EL (cell line): Measurements from ENCODE around the gene DSCAML1.
A peak's percentile ranks its signal among the peaks of the same experiment; 100 is the strongest.

Experiments
- DNase-seq: peaks from one replicate; pipeline ENCODE4 v3.0.0-alpha.2; 2016

The DSCAML1 gene

GRCh38 chr11:117830674-117831351, 33.8 kb upstream of the DSCAML1 start:
- no peak for DNase-seq

- DNase-seq = no peak
Observed at GRCh38 chr11:117830072-117830471, 33.1 kb upstream of the DSCAML1 start.

DNA sequence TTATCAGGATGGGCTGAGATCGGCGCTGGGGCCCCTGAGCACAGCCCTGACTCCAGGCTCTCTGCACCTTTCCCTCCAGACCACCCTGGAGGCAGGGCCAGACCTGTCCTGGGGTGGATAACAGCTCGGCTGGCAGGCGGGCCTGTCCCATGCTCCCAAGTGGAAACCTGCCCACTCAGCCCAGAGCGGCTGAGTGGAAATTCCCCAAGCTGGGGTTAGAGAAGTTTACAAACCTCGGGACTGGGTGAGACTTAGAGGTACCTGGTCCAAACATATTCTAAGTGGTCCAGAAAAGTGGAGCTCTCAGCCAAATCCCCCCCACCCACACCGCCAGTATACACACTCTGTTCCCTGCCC, 32.3 kb upstream of the DSCAML1 start:
- DNase-seq = no peak

GRCh38 chr11:117828611-117829368, 31.8 kb upstream of the DSCAML1 start:
- DNase-seq = peak; percentile 58

GRCh38 chr11:117827521-117828511, 30.8 kb upstream of the DSCAML1 start:
- DNase-seq = no peak

DNA sequence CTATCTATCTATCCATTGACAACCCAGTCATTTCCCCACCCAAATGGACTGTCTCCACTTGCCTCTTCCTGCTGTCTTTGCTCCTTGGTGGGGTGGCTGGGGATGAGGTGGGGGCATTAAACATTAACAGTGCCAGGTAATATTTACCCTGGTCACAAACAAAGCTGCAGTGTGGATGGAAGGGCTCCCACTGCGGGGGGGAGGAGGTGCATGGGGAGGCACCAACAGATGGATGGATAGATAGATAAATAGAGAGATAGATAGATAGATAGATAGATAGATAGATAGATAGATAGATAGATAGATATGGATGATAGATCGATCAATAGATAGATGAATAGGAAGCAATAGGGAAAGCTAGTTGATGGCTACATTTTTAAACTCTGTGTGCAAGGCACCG, 29.8 kb upstream of the DSCAML1 start:
- no peak for DNase-seq

GRCh38 chr11:117826190-117826570, 29.2 kb upstream of the DSCAML1 start:
- no peak for DNase-seq

DNA sequence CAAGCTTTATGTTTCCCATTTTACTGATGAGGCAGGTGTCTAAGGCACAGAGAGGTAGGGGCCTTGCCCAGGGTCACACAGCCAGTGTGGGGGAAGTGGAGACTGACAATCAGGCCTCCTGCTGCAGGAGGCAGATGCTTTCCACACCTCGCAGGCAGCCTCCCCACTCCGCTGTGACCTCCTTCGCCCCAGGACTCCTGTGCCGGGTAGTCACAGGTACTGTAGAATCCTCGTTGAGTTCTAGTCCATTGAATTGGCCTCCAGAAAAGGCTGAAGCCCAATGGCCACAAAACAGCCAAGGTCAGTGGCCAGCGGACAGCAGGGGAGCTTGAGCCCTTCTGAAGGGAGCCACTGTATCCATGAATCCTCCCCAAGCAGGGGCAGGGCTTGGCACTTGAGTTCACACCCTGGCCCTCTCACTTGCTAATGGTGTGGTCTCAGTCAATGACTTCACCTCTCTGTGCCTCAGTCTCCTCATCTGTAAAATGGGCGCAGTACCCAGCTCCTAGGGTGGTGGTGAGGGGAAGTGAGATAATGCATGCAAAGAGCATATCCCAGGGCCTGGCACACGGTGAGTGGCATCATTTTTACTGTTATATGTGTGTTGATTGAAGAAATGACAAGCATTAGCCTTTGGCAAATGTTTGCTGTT, 28.6 kb upstream of the DSCAML1 start:
- no peak for DNase-seq

DNA sequence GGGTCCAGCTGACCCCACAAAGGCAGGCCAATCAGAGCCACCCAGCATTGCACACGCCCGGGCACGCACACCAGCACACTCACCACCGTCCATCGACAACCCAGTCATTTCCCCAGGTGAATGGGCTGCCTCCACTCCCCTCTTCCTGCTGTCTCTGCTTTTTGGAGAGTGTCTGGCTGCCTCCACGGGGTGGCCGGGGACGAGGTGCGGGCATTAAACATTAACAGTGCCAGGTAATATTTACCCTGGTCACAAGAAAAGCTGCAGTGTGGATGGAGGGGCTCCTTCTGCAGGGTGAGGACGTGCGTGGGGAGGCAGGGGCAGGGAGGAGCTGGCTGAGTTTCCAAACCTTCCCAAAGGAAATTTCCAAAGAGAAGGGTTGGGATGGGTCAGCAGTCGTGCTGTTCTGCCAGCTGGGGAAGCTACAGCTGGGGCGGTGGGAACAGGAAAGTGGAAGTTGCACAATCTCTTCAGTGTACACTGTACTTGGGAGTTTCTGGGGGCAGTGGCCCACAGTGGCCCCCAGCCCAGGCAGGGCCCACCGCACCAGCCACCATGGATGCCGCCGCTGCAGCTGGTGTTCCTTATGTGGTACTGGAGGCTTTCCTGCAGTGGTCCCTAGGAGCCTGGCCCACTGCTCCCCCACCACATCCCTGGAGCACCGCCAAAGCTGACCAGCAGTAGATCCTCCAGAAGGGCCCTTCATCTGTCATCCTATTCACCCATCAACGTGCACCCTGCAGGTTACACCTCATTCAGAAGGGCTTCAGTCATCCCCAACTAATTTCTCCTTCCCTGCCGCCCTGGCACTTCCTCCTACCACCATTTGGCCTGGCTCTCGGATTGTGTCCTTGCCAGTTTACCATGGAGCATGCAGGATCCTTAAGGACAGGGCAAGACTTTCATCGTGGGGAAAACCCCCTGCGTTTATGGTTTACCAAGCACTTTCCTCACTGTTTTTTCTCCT, 27.8 kb upstream of the DSCAML1 start, which contains the start of gene FXYD2:
TSS of gene FXYD2 (minus strand) at position 174 of the 967 bp plus-strand sequence. CDS start at position 108, 66 bp downstream.
- DNase-seq = no peak

DNA sequence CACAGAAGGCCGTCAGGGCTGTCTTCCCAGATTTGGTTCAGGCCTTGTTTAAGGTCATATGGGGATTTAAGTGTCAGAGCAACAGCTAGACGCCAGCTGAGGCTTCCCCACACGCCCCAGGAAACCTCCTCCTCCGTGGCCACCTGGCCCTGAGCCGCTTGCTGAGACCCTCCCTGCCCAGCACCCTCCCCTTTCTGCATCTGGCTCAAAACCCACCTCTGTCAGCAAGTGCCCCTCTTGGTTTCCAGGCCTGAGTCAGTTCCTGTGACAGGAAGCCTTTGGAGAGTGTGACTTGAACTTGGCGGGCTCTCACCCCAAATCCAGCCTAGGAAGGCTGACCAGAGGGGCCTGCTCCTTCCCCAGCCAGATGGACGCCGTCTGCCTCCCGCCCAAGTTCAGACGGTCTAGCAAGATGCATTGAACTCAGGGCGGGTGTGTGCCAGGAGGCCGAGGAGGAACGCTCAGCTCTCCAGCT, 27.0 kb upstream of the DSCAML1 start:
- DNase-seq = no peak

GRCh38 chr11:117823294-117823945, 26.4 kb upstream of the DSCAML1 start:
- no peak for DNase-seq

- no peak for DNase-seq
Observed at GRCh38 chr11:117822074-117823033, 25.3 kb upstream of the DSCAML1 start.

DNA sequence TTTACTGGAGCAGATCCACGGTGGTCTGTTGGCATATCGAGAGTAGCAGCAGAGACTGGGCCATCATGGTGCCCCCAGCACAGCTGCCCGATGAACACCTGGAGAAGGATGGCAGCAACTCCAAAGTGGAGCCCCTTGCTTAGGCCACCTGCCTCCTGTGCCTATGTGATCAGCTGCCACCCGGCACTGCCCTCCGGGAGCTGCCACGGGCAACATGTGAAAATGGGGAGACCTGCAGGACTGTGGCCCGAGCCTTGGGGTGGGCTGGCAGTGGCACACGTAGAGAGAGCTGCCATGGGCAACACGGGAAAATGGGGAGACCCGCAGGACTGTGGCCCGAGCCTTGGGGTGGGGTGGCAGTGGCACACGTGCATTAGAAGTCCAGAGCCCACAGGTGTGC, 24.4 kb upstream of the DSCAML1 start:
- no peak for DNase-seq

GRCh38 chr11:117820516-117820915, 23.5 kb upstream of the DSCAML1 start:
- DNase-seq = no peak

GRCh38 chr11:117820071-117820470, 23.1 kb upstream of the DSCAML1 start:
- no peak for DNase-seq

GRCh38 chr11:117819096-117820040, 22.4 kb upstream of the DSCAML1 start:
- DNase-seq = peak; percentile 57

DNA sequence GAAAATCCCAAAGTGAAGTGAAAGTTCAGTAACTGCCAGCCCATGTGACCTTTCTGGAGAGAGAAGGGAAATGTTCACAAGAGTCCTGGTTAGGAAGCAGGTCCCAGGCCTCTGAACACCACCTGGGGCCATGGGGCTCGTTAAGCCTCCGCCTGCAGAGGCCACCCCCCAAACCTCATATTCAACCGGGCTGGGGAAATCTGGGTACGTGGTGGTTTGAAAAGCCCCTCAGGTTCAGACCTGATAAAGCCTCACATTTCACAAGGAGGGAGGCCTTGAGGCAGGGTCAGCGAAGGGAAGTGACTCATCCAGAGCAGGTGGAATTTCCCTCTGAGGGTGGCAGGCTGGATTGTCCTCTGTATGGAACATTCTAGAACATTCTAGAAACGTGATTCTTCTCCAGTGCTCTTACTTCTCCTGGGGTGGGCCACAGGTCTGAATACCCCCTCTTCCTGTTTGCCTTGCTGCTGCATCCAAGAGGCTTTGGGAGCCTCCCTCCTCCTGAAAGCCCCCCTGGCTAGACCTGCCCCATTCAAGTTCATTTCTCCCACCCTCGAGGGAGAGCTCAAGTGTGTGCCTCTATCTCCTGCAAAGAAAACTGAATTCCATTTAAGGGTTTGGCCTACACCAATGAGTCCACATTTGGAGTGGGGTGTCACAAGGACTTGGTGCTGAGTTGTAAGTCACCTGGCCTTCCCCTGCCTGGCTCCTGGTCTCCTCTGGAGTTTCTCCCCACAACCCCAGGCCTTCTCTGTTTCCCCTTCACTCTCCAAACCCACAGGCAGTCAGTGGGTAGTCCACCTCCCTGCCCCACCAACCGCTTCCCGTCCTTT, 21.2 kb upstream of the DSCAML1 start:
- peak; percentile 47 for DNase-seq
